HG02938 (cell line): ENCODE measurements around the gene EGFL7.

Experiments used
- ATAC-seq: cut with Tn5 transposase; IDR thresholded peaks from one replicate; pipeline ENCODE4 v1.9.1; 2021; ENCODE audit warnings: mild to moderate bottlenecking, moderate library complexity; ENCODE audit not compliant: unreplicated experiment

EGFL7 gene

GRCh38 chr9:136671646-136672430 is 9.1 kb downstream of the EGFL7 start:
- no peak for ATAC-seq

- ATAC-seq: no peak
Observed at GRCh38 chr9:136672431-136673087, 9.8 kb downstream of the EGFL7 start.

- no peak for ATAC-seq
Observed at GRCh38 chr9:136673088-136673974, 10.6 kb downstream of the EGFL7 start.

GRCh38 chr9:136673975-136674785 is 11.5 kb downstream of the EGFL7 start:
- ATAC-seq: no peak

GRCh38 chr9:136674786-136675349 is 12.2 kb downstream of the EGFL7 start:
- no peak for ATAC-seq

- ATAC-seq: no peak
Observed at GRCh38 chr9:136675477-136676296, 13.0 kb downstream of the EGFL7 start.

GRCh38 chr9:136676297-136676794 is 13.6 kb downstream of the EGFL7 start:
- no peak for ATAC-seq

- ATAC-seq: no peak
Observed at GRCh38 chr9:136676920-136677686, 14.4 kb downstream of the EGFL7 start.

GRCh38 chr9:136678034-136678433 is 15.3 kb downstream of the EGFL7 start:
- ATAC-seq: no peak

- ATAC-seq: no peak
Observed at GRCh38 chr9:136678624-136679023, 15.9 kb downstream of the EGFL7 start.

- ATAC-seq: no peak
Observed at GRCh38 chr9:136679431-136679941, 16.8 kb downstream of the EGFL7 start.

- ATAC-seq: no peak
Observed at GRCh38 chr9:136681029-136681428, 18.3 kb downstream of the EGFL7 start.

GRCh38 chr9:136681945-136682699 is 19.4 kb downstream of the EGFL7 start:
- ATAC-seq: no peak

GRCh38 chr9:136682710-136683109 is 20.0 kb downstream of the EGFL7 start:
- ATAC-seq: no peak

GRCh38 chr9:136683173-136683745 is 20.5 kb downstream of the EGFL7 start:
- no peak for ATAC-seq

GRCh38 chr9:136683755-136684154 is 21.0 kb downstream of the EGFL7 start:
- no peak for ATAC-seq

- ATAC-seq: no peak
Observed at GRCh38 chr9:136684339-136684738, 21.6 kb downstream of the EGFL7 start.
